Left cardiac atrium (tissue), 4 donors: Measurements from ENCODE around the gene IRF2BP2. TPM values are rescaled to one million over a fixed set of nuclear protein-coding genes. Genes with fewer than 3 reads are reported as not detected.

Source experiments
- ATAC-seq, 2 donors: fragments of 200-7000 bp; cut with Tn5 transposase; one replicate each; pipeline ENCODE4 v1.9.1; 2020; ENCODE audit warnings: mild to moderate bottlenecking in 2 of 2, moderate library complexity in 2 of 2
- DNase-seq: peaks from one replicate; pipeline ENCODE4 v3.0.0-alpha.2; 2020
- intact Hi-C, 2 donors: fragments of 100-400 bp; cut with DNase I; formaldehyde crosslinking; loops; one replicate each; pipeline versions ENCODE4 v1.14.1 to v1.15.1; 2022 to 2023
- total RNA-seq, 2 donors: library from RNA; stranded (reverse); fragmentation: NEBNext Ultra II Directional; extraction: Animal tissue kit (Norgen Biotek cat#: 25700); gene quantifications; one replicate each; pipeline ENCODE4 v1.2.1, GENCODE V29; 2021
- donor health status: DM: no; HTN: yes; CAD: no.
- donor health status: DM: no; HTN: yes; CAD: no; lungs with severe emphysema.
- donor health status: DM: yes; HTN: yes; CAD: no.
- donor health status: Dilated cardiomyopathy.

The IRF2BP2 gene
- total RNA-seq, 2 donors from 2014 or later, result 98.0 to 100 TPM

- intact Hi-C loops, result no loop called here
- ATAC-seq, result peak; percentile 44 to 76
- DNase-seq, result no peak
Measured at GRCh38 chr1:234573711-234574299, 36.2 kb downstream of the IRF2BP2 start.

DNA sequence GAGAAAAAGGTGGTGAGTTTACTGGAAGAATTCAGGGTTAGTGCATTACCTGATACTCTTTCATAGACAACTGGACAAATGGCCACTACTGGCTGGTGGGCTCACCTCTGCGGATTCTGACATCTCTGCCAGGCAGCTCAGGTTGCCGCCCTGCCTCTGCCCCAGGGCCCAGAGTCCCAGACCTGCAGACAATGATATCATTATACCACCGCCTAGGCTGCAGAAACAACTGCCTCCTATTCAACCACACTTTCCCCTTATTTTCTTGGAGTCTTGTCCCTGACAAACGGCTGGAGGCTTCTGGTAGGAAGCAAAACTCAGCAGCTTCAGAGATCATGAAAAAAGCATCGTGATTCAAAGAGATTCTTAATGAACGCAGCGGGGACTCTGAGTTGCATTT is 37.0 kb downstream of the IRF2BP2 start:
- ATAC-seq (no peak), DNase-seq (no peak)
- intact Hi-C loops, result no loop called here

GRCh38 chr1:234571702-234572101 is 38.3 kb downstream of the IRF2BP2 start:
- intact Hi-C loops, result no loop called here
- peak in 1 of 2 donors; percentile 59 for ATAC-seq
- no peak for DNase-seq

- DNase-seq, result no peak
- intact Hi-C loops, result no loop called here
- peak in 1 of 2 donors; percentile 55 for ATAC-seq
Measured at GRCh38 chr1:234570329-234571120, 39.5 kb downstream of the IRF2BP2 start.

DNA sequence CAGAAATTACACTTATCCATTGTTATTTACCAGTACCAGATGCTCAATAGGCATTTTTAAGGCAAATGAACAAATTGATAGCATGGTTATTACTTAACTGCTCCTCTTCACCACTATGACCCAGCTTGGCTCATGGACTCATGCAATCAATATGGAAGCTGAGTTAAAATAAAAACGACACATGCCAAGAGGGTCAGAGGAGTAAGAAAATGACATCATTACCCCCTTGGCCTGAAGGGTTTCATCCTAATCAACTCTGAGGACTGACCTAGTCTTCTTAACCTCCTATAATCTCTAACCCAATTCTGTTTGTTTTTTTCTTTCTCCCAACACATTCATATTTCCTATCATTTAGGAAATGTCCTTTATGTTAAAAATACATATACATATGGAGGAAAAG is 41.6 kb downstream of the IRF2BP2 start:
- no peak for ATAC-seq
- DNase-seq, result no peak
- intact Hi-C loops, result no loop called here

DNA sequence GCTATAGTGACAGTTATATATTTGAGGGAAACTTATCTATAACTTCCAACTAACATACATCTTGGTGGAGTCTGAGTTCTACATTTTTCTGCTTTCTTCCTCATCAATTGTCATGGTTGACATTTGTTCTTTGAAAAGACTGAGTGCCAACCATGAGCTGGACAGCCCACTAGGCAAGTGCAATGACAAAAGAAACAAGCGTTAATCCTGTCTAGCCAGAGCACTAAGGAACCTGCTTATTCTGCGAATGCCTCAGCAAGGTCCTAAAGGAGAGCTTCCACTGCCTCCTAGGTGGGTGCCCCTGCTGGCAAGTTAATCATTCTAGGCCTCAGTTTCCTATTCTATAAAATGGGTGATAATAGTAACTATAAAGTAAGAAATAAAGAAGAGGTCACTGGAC is 44.8 kb downstream of the IRF2BP2 start:
- intact Hi-C loops, result no loop called here
- DNase-seq (no peak), ATAC-seq (no peak)

GRCh38 chr1:234564035-234565029 is 45.6 kb downstream of the IRF2BP2 start:
- intact Hi-C loops, result no loop called here
- peak in 1 of 2 donors; percentile 91 for ATAC-seq
- DNase-seq, result no peak

DNA sequence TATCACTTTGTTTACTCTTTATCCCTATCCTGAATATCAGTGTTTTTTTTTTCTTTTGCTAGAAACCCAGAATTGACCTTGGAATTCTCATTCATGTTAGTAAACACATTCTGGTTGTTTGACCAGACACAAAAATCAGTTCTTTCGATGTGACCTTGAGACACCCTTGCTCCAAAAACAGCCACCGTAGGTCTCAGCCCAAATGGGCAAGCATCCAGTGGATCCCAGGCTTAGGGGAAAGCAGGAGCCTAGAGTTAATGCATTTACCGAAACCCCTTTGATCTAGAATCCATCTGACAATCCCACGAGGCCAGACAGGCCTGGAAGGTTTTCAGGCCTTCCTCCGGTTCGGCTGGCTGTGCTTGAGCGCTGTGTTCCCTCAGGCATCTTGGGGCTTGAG is 47.6 kb downstream of the IRF2BP2 start:
- ATAC-seq (no peak), DNase-seq (no peak)
- intact Hi-C loops, result no loop called here

DNA sequence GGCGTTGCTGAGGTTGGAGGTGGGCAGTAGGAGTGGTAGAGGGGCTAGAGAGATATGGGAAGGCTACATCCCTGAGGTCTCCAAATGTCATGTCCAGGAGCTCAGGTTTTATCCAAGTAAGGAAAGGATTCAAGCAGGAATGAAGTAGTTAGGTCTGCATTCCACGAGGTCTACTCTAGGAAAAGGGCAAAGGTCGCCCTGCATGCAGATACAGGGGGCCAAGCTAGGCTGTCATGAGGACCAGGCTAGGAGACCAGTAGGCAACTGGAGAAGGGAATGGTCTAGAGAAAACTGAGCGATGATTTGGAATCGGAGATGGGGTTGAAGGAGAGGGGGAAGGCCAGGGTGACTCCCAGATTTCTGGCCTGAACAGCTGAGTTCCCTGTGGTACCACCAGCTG is 48.7 kb downstream of the IRF2BP2 start:
- intact Hi-C loops, result no loop called here
- ATAC-seq, result no peak
- DNase-seq, result no peak

DNA sequence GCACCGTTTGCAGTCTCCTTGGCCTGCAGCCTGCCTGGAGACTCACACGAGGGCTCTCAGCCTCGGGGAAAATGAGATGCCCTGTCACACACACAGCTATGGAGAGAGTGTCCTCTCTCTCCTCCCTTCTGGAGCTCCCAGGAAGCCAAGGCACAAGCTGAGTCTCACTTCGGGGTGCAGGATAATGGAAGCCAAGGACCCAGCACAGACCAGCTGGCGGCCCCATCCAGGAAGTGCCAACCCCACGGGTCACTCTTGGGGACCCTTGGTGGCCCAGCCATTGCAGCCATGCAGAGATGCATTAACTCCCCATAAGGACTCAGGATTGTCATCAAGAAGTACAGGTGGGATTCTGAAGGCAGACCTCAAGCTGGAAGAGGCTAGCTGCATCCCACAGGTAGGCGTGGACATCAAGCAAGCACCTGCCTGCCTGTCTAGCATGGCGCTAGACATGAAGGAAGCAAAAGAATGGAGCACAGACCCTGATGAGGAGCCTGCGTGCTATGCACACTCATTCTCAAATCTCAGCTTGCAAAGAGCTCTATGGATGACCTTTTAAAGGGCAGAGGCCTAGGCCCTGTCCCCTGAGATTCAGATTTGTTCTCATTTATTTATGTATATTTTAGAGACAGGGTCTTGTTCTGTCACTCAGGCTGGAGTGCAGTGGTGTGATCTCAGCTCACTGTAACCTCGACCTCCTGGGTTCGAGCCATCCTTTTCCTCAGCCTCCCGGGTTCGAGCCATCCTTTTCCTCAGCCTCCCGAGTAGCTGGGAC is 49.9 kb downstream of the IRF2BP2 start:
- intact Hi-C loops, result no loop called here
- ATAC-seq (no peak), DNase-seq (no peak)

DNA sequence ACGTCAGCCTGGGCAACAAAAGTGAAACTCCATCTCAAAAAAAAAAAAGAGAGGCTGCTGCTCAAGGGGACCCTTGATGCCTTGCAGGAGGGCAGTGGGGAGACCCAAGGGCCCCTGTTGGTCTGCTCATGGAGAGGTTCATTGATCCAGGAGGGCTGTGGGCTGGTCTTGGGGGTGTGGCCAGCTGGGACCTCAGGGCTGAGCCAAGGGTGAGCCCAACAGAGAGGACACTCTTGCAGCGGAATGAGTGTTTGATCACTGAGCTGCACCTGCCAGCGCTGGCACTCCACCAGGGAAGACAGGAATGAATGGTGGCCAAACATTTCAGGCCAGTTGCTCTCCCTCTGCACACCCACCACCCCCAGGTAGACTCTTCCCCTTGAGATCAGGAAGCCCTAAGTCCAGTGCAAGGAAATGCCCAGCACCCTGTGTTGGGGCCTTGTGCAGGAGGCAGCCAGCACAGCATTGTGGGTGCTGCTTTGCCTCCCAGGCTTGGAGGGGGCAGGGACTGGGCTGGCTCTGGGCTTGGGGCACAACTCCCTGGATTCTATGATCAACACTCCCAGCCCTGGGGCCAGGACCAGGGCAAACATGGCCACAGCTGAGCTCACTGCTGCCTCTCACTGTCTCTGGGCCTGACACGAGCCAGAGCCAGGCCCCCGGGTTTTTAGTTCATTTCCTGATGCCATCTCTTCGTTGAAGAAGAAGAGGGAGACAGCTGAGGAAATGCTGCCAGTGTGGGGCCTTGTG is 50.7 kb downstream of the IRF2BP2 start:
- DNase-seq (no peak), ATAC-seq (no peak)
- intact Hi-C loops, result no loop called here

GRCh38 chr1:234558330-234558836 is 51.6 kb downstream of the IRF2BP2 start:
- intact Hi-C loops, result no loop called here
- DNase-seq (no peak), ATAC-seq (no peak)

DNA sequence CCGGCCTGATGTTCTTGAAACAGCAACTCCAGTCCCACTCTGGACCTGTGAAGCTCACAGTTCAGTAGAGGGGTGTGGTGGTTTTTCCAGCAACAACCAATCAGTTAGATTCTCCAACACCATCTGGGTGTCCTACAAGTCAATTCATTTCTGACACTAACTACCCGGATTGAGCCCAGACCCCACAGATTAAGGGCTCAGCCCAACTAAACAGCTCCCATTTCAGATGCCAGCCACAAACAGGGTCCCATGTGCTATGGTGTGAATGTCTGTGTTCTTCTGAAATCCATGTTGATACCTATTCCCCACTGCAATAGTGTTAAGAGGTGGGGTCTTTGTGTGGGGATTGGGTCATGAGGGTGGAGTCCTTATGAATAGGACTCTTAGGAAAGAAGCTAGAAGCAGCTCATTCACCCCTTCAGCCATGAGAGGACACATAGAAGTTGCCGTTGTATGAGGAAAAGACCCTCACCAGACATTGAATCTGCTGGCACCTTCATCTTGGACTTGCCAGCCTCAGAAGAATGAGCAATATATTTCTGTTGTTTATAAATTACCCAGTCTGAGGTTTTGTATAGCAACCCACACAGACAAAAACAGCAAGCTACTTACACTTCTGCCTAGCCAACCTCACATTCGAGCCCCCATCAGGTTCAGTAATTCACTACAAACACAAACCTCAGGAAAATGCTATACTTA is 53.6 kb downstream of the IRF2BP2 start:
- DNase-seq (no peak), ATAC-seq (no peak)
- intact Hi-C loops, result no loop called here

- no peak for DNase-seq
- intact Hi-C loops, result no loop called here
- ATAC-seq, result no peak
Measured at GRCh38 chr1:234555390-234556024, 54.5 kb downstream of the IRF2BP2 start.

DNA sequence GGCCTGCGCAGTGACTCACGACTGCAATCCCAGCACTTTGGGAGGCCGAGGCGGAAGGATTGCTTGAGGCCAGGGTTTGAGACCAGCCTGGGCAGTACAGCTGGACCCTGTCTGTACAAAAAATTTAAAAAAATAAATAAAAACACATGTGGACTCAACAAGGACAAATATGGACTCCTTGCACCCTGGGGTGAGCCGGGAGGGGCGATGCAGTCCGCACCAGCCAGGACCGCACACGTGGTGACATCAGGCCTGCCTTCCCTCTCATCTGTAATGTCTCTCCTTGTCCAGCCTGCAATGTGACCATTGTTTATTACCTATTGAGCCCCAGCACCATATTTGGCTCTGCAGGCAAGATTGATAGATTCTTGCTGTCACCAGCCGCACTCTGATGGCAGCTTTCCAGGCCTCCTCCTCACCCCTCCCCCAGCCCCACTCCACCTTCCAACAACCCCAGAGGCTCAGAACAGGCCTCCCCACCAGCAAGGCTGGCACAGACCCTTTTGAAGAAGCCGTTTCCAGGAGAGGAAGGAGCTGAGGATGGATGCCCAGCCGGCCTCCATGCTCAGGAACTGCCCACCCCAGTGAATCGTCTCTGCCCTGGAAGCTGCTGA is 55.2 kb downstream of the IRF2BP2 start:
- DNase-seq, result no peak
- ATAC-seq, result peak in 1 of 2 donors; percentile 24
- intact Hi-C loops, result no loop called here
